ENCODE results near the gene TBKBP1. TPM values are rescaled to one million over a fixed set of nuclear protein-coding genes. Genes with fewer than 3 reads are reported as not detected.

TBKBP1 gene
- polyA plus RNA-seq, 2 of the 4 experiments (the other 2 are of a cell fraction) = 3.4 to 9.3 TPM

- peak in 1 of 2 experiments; percentile 5; a peak in 3 of 6 replicates for ATAC-seq
- Histone ChIP-seq H3K4me2 (peak overlapping the region; percentile 95), H3K4me1 (peaks cover 13% of the 10 kb centered on the region), H3K27ac (peak overlapping the region; percentile 93 to 96), H3K4me3 (peak overlapping the region; percentile 97), H3K9me3 (no peaks in the 10 kb centered on the region)
- WGBS (ENCODE audit: missing lambda C conversion rate) = 74% methylated on average over 49 of the region's 65 CpGs
- ChIA-PET CTCF (interaction anchor here (1.0 to 1.8 kb wide), 2 partner anchors 10 to 11 kb away, joined by 3 to 8 read pairs; no protein-coding TSS in a partner anchor), POLR2A (interaction anchor here (0.7 kb wide), 1 partner anchor 12 kb away, joined by 3 read pairs; no protein-coding TSS in a partner anchor)
- TF ChIP-seq EHF (CRISPR knock-in tag; IDR thresholded peaks at IDR 0.05) = no peak
- TF ChIP-seq HOXA7 (CRISPR knock-in tag; IDR thresholded peaks at IDR 0.05) = no peak
- no peak for TF ChIP-seq RNF2 (IDR thresholded peaks at IDR 0.05; ENCODE audit: borderline replicate concordance, low read depth)
- no peak for TF ChIP-seq MYC (IDR thresholded peaks at IDR 0.05; ENCODE audit: borderline replicate concordance, low read length)
- TF ChIP-seq, protein P1, sequence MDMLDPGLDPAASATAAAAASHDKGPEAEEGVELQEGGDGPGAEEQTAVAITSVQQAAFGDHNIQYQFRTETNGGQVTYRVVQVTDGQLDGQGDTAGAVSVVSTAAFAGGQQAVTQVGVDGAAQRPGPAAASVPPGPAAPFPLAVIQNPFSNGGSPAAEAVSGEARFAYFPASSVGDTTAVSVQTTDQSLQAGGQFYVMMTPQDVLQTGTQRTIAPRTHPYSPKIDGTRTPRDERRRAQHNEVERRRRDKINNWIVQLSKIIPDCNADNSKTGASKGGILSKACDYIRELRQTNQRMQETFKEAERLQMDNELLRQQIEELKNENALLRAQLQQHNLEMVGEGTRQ (IDR thresholded peaks at IDR 0.05) = no peak
- TF ChIP-seq CHD2 (IDR thresholded peaks at IDR 0.05; ENCODE audit: low read length, partially characterized antibody) = no peak
- TF ChIP-seq EP300 (IDR thresholded peaks at IDR 0.05) = no peak
- no peak for TF ChIP-seq SMC3 (IDR thresholded peaks at IDR 0.05)
- TF ChIP-seq JUNB (IDR thresholded peaks at IDR 0.05) = no peak
- no peak for TF ChIP-seq ZSCAN20 (CRISPR knock-in tag; IDR thresholded peaks at IDR 0.05)
- TF ChIP-seq TP53 (CRISPR knock-in tag; IDR thresholded peaks at IDR 0.05) = no peak
- FAIRE-seq = no peak
- DNase-seq (ENCODE audit: low read depth in 1 of 2, low spot score in 1 of 2) = no peak
Observed at GRCh38 chr17:47694581-47695428, 844 bp downstream of the TBKBP1 start.

DNA sequence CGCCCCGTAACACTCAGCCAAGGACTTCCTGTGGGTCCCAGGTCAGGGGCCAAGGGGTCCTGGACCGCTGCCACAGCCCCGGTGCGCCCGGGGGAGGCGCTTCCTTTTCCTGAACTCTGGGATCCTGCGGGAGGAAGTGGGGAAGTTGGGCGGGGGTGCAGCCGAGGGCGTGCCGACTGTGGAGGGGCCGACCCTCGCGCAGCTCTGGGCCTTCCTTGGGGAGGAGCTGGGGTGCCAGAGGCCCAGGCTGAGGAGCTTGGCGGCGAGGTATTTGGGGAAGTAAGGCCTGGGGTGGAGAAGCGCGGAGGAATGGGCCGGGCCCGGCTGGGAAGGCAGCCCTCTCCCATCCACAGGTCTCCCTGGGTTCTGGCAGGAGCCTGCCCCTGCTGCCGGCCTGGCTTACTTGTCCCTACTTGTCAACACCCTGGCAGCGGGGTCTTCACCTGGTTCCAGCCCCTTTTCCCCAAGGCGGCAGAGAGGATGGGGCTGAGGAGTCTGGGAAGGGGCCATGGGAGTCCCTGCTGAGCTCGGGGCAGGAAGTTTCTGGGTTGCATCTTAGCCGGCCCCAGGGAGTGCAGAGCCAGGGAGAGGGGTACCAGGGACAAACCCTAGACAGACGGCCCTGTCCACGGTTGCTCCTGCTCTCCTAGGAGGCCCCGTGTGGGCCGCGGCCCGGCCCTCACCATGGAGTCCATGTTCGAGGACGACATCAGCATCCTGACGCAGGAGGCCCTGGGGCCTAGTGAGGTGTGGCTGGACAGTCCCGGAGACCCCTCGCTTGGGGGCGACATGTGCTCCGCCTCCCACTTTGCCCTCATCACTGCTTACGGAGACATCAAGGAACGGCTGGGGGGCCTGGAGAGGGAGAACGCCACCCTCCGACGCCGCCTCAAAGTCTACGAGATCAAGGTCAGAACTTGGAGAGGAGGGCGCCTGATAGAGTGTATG, 1.7 kb downstream of the TBKBP1 start:
- WGBS (ENCODE audit: missing lambda C conversion rate) = 97% methylated on average over 45 of the region's 47 CpGs
- no peak for DNase-seq (ENCODE audit: low read depth in 1 of 2, low spot score in 1 of 2)
- TF ChIP-seq HOXA7 (CRISPR knock-in tag; IDR thresholded peaks at IDR 0.05) (no peak), MYC (IDR thresholded peaks at IDR 0.05; ENCODE audit: borderline replicate concordance, low read length) (no peak), SMC3 (IDR thresholded peaks at IDR 0.05) (no peak), CEBPB (IDR thresholded peaks at IDR 0.05) (no peak), FOSB (CRISPR knock-in tag; IDR thresholded peaks at IDR 0.05) (no peak), TFCP2L1 (CRISPR knock-in tag; IDR thresholded peaks at IDR 0.05) (no peak), BHLHE40 (IDR thresholded peaks at IDR 0.05; ENCODE audit: low read depth, low read length) (no peak), EP300 (IDR thresholded peaks at IDR 0.05) (no peak), ELK1 (IDR thresholded peaks at IDR 0.05; ENCODE audit: low read depth, low read length) (no peak)
- H3K9me3 ChIP-seq = no peaks in the 10 kb centered on the region
- H3K4me1 ChIP-seq = peaks cover 13% of the 10 kb centered on the region
- POLR2A ChIA-PET = interaction anchor here (0.7 kb wide), 1 partner anchor 12 kb away, joined by 3 read pairs; no protein-coding TSS in a partner anchor
- no peak for ATAC-seq
- H3K4me2 ChIP-seq = no peak overlapping the region
- CTCF ChIA-PET = interaction anchor here (1.0 to 7.3 kb wide), 5 partner anchors 9 to 106 kb away, joined by 3 to 130 read pairs (median 20); no protein-coding TSS in a partner anchor
- no peak overlapping the region for H3K27ac ChIP-seq
- FAIRE-seq = no peak
- no peak overlapping the region for H3K4me3 ChIP-seq

Measured in A549 (cell line).